Skin epidermis (tissue), 12 donors: ENCODE measurements around the gene C11orf97.

ENCODE experiments used
- H3K27ac ChIP-seq, 21 experiments: fragments of 200-600 bp; sonication (generic) in 11 of 21; one replicate each; pipeline ENCODE4 v1.5.0; 2020; ENCODE audit warnings: mild to moderate bottlenecking in 3 of 21, inconsistent platforms in 2 of 21, moderate library complexity in 2 of 21
- H3K4me3 ChIP-seq, 7 experiments: fragments of 200-600 bp; sonication (generic) in 2 of 7; one replicate each; pipeline ENCODE4 v1.5.0; 2020; ENCODE audit warnings: inconsistent platforms in 2 of 7, mild to moderate bottlenecking in 2 of 7, moderate library complexity in 1 of 7

The C11orf97 gene

GRCh38 chr11:94521684-94522083 lies 9.4 kb downstream of the C11orf97 start:
- no peak overlapping the region for H3K27ac ChIP-seq
- no peak overlapping the region for H3K4me3 ChIP-seq

GRCh38 chr11:94524341-94524740 lies 12.1 kb downstream of the C11orf97 start:
- H3K27ac ChIP-seq: no peak overlapping the region
- H3K4me3 ChIP-seq: no peak overlapping the region

GRCh38 chr11:94525546-94526324 lies 13.5 kb downstream of the C11orf97 start:
- peak overlapping the region in 1 of 21 experiments; percentile 19 for H3K27ac ChIP-seq

GRCh38 chr11:94526645-94527438 lies 14.6 kb downstream of the C11orf97 start:
- Histone ChIP-seq H3K4me3 (no peak overlapping the region), H3K27ac (no peak overlapping the region)

More at GRCh38 chr11:94525546-94526324, 13.5 kb downstream of the C11orf97 start:
- H3K4me3 ChIP-seq: no peak overlapping the region

GRCh38 chr11:94528551-94528950 lies 16.3 kb downstream of the C11orf97 start:
- Histone ChIP-seq H3K27ac (no peak overlapping the region), H3K4me3 (no peak overlapping the region)

- no peak overlapping the region for H3K4me3 ChIP-seq
- H3K27ac ChIP-seq: no peak overlapping the region
Measured at GRCh38 chr11:94532211-94532610, 19.9 kb downstream of the C11orf97 start.

- H3K4me3 ChIP-seq: no peak overlapping the region
- no peak overlapping the region for H3K27ac ChIP-seq
Measured at GRCh38 chr11:94533206-94533605, 20.9 kb downstream of the C11orf97 start.

GRCh38 chr11:94533696-94534630 lies 21.7 kb downstream of the C11orf97 start:
- Histone ChIP-seq H3K4me3 (no peak overlapping the region), H3K27ac (peak overlapping the region in 1 of 21 experiments; percentile 29)

- H3K27ac ChIP-seq: no peak overlapping the region
- no peak overlapping the region for H3K4me3 ChIP-seq
Measured at GRCh38 chr11:94536386-94536785, 24.1 kb downstream of the C11orf97 start.

GRCh38 chr11:94537031-94537600 lies 24.9 kb downstream of the C11orf97 start:
- Histone ChIP-seq H3K4me3 (no peak overlapping the region), H3K27ac (no peak overlapping the region)

GRCh38 chr11:94539420-94539819 lies 27.2 kb downstream of the C11orf97 start:
- Histone ChIP-seq H3K27ac (no peak overlapping the region), H3K4me3 (no peak overlapping the region)

GRCh38 chr11:94543695-94544645 lies 31.7 kb downstream of the C11orf97 start, which contains the start of gene FUT4:
Gene FUT4, plus strand, starts transcription at chr11:94543921. Its CDS starts 213 bp downstream, at chr11:94544134.
- Histone ChIP-seq H3K4me3 (peak within 1 kb of the TSS; percentile 55 to 80 (median 71)), H3K27ac (peak within 1 kb of the TSS; percentile 84 to 98 (median 94))

- Histone ChIP-seq H3K27ac (peak overlapping the region; percentile 84 to 98 (median 94)), H3K4me3 (peak overlapping the region; percentile 55 to 80 (median 71))
Measured at GRCh38 chr11:94544646-94545263, 32.5 kb downstream of the C11orf97 start.

GRCh38 chr11:94545264-94546161 lies 33.3 kb downstream of the C11orf97 start:
- Histone ChIP-seq H3K4me3 (peak overlapping the region; percentile 55 to 80 (median 71)), H3K27ac (peak overlapping the region in 18 of 21 experiments; percentile 84 to 98 (median 94))

GRCh38 chr11:94546162-94546470 lies 33.9 kb downstream of the C11orf97 start:
- Histone ChIP-seq H3K27ac (peak overlapping the region in 1 of 21 experiments; percentile 96), H3K4me3 (peak overlapping the region in 5 of 7 experiments; percentile 55 to 72 (median 71))

GRCh38 chr11:94546886-94547285 lies 34.6 kb downstream of the C11orf97 start:
- H3K27ac ChIP-seq: no peak overlapping the region
- H3K4me3 ChIP-seq: peak overlapping the region in 1 of 7 experiments; percentile 4

GRCh38 chr11:94549146-94549545 lies 36.9 kb downstream of the C11orf97 start:
- no peak overlapping the region for H3K27ac ChIP-seq

More at GRCh38 chr11:94549146-94549545, 36.9 kb downstream of the C11orf97 start:
- no peak overlapping the region for H3K4me3 ChIP-seq
